K562 (cell line): ENCODE data around the gene SMARCD2. TPM values are rescaled to one million over a fixed set of nuclear protein-coding genes. Genes with fewer than 3 reads are reported as not detected.

Experiments used
- ADNP ChIP-seq: fragments of 200-800 bp; sonication (Bioruptor generic); IDR thresholded peaks from 2 replicates; pipeline ENCODE4 v1.6.1; 2016; ENCODE audit warnings: missing genetic modification characterization, missing compliant biosample characterization
- CTBP1 ChIP-seq: fragments of 450-650 bp; IDR thresholded peaks from 2 replicates; pipeline ENCODE4 v1.6.1; 2016; ENCODE audit warnings: borderline replicate concordance
- FOXK1 ChIP-seq: sonication (generic); formaldehyde crosslinking; IDR thresholded peaks from 2 replicates; pipeline ENCODE4 v1.8.0; 2022; ENCODE audit warnings: missing genetic modification reagents, mild to moderate bottlenecking, borderline replicate concordance
- HNRNPL ChIP-seq: fragments of 200-400 bp; formaldehyde crosslinking; IDR thresholded peaks from 2 replicates; pipeline ENCODE4 v1.6.1; 2017; ENCODE audit warnings: low read depth, mild to moderate bottlenecking, low read length
- MTA2 ChIP-seq: fragments of 450-650 bp; IDR thresholded peaks from 2 replicates; pipeline ENCODE4 v1.6.1; 2016; ENCODE audit warnings: low read depth
- SMAD4 ChIP-seq: fragments of 250-450 bp; sonication (Bioruptor Pico); conservative IDR thresholded peaks from 2 replicates; pipeline ENCODE4 v1.8.0; 2021; ENCODE audit warnings: inconsistent platforms, mild to moderate bottlenecking, moderate library complexity
- SMARCA5 ChIP-seq: fragments of 450-650 bp; IDR thresholded peaks from 2 replicates; pipeline ENCODE4 v1.6.1; 2016
- SMARCC2 ChIP-seq: fragments of 450-650 bp; IDR thresholded peaks from 2 replicates; pipeline ENCODE4 v1.6.1; 2017; ENCODE audit warnings: antibody characterized with exemption, moderate library complexity, mild to moderate bottlenecking, low read depth
- SRSF3 ChIP-seq: fragments of 200-400 bp; formaldehyde crosslinking; IDR thresholded peaks from 2 replicates; pipeline ENCODE4 v1.6.1; 2016; ENCODE audit warnings: mild to moderate bottlenecking, low read length, moderate library complexity; ENCODE audit not compliant: insufficient read depth
- polyA plus RNA-seq, 8 experiments: library from polyadenylated mRNA; depleted of rRNA in 4 of 8; stranded (reverse) in 5 of 8; unstranded in 3 of 8; fragments of >200 nt; fragmentation: Nextera tagmentation in 2 of 8; fragmentation: Illumina TruSeq in 1 of 8; extraction: Ambion mirVana in 2 of 8; extraction: Trizol in 1 of 8; gene quantifications; 2 replicates each; pipeline versions ENCODE4 v1.2.1 to v1.2.3, GENCODE V29; 2011 to 2014; ENCODE audit warnings: inconsistent platforms in 1 of 8, missing spikeins in 1 of 8
- total RNA-seq, 7 experiments: library from RNA; depleted of rRNA in 6 of 7; stranded (reverse); fragments of >200 nt in 6 of 7; fragmentation: Illumina TruSeq in 2 of 7; extraction: Trizol in 2 of 7; gene quantifications; 2 replicates each; pipeline versions ENCODE4 v1.2.1 to v1.2.3, GENCODE V29; 2011 to 2021; ENCODE audit warnings: low replicate concordance in 1 of 7
- TF ChIP-seq, protein P1 (sequence below): fragments of 200-600 bp; sonication (generic); IDR thresholded peaks from one replicate; pipeline ENCODE4 v1.6.1; 2012; ENCODE audit warnings: mild to moderate bottlenecking, low read depth, low read length, inconsistent platforms
- TF ChIP-seq, protein P2 (sequence below): fragments of 450-650 bp; IDR thresholded peaks from 2 replicates; pipeline ENCODE4 v1.7.0; 2016; ENCODE audit warnings: borderline replicate concordance
- TF ChIP-seq, protein P3 (sequence below): sonication (generic); formaldehyde crosslinking; IDR thresholded peaks from 2 replicates; pipeline ENCODE4 v1.8.0; 2022; ENCODE audit warnings: missing genetic modification reagents, mild to moderate bottlenecking, borderline replicate concordance

The SMARCD2 gene
- total and polyA plus RNA-seq, 9 of the 15 experiments (the other 6 are each of a cell fraction or from before 2014, with no cell fraction given), result 1.7 to 114 (median 90.3) TPM

DNA sequence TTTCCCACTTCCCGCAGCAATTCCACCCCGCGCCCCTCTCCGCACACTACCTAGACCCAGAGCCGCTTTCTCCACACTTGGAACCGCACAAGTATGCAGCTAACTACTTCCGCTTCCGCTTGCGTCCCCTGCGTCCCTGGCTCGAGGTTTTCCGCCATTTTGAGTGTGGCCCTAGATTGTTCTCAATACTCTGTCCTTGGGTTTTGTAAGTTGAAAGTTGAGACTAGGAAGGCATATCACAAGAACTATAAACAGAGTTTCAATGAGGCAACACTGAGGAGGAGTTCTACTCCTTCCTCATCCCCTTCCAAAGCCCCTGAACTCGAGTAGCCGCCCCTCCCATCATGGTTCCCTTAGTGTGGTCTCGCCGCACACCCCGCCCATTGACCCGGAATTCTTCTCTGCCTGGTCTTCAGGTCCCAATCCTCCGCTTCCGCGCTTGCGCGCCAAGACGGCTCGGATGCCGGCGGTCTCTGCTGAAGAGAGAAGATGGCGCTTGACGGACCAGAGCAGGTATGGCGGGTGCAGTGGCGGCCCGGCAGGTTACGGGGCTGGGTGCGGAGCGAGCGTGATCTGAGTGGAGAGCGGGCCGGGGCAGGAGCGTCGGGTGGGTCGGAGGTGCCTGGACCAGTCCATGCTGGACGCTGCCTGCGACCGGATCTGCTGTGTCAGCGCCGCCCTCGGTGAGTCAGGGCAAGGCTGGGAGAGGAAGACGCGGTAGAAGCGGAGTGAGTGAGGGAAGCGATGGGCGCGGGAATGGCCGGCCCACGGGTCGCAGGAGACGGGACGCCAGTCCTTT, 15.3 kb downstream of the SMARCD2 start, which contains the start of the genes FTSJ3 and PSMC5 (continued):
- TF ChIP-seq, protein P1, sequence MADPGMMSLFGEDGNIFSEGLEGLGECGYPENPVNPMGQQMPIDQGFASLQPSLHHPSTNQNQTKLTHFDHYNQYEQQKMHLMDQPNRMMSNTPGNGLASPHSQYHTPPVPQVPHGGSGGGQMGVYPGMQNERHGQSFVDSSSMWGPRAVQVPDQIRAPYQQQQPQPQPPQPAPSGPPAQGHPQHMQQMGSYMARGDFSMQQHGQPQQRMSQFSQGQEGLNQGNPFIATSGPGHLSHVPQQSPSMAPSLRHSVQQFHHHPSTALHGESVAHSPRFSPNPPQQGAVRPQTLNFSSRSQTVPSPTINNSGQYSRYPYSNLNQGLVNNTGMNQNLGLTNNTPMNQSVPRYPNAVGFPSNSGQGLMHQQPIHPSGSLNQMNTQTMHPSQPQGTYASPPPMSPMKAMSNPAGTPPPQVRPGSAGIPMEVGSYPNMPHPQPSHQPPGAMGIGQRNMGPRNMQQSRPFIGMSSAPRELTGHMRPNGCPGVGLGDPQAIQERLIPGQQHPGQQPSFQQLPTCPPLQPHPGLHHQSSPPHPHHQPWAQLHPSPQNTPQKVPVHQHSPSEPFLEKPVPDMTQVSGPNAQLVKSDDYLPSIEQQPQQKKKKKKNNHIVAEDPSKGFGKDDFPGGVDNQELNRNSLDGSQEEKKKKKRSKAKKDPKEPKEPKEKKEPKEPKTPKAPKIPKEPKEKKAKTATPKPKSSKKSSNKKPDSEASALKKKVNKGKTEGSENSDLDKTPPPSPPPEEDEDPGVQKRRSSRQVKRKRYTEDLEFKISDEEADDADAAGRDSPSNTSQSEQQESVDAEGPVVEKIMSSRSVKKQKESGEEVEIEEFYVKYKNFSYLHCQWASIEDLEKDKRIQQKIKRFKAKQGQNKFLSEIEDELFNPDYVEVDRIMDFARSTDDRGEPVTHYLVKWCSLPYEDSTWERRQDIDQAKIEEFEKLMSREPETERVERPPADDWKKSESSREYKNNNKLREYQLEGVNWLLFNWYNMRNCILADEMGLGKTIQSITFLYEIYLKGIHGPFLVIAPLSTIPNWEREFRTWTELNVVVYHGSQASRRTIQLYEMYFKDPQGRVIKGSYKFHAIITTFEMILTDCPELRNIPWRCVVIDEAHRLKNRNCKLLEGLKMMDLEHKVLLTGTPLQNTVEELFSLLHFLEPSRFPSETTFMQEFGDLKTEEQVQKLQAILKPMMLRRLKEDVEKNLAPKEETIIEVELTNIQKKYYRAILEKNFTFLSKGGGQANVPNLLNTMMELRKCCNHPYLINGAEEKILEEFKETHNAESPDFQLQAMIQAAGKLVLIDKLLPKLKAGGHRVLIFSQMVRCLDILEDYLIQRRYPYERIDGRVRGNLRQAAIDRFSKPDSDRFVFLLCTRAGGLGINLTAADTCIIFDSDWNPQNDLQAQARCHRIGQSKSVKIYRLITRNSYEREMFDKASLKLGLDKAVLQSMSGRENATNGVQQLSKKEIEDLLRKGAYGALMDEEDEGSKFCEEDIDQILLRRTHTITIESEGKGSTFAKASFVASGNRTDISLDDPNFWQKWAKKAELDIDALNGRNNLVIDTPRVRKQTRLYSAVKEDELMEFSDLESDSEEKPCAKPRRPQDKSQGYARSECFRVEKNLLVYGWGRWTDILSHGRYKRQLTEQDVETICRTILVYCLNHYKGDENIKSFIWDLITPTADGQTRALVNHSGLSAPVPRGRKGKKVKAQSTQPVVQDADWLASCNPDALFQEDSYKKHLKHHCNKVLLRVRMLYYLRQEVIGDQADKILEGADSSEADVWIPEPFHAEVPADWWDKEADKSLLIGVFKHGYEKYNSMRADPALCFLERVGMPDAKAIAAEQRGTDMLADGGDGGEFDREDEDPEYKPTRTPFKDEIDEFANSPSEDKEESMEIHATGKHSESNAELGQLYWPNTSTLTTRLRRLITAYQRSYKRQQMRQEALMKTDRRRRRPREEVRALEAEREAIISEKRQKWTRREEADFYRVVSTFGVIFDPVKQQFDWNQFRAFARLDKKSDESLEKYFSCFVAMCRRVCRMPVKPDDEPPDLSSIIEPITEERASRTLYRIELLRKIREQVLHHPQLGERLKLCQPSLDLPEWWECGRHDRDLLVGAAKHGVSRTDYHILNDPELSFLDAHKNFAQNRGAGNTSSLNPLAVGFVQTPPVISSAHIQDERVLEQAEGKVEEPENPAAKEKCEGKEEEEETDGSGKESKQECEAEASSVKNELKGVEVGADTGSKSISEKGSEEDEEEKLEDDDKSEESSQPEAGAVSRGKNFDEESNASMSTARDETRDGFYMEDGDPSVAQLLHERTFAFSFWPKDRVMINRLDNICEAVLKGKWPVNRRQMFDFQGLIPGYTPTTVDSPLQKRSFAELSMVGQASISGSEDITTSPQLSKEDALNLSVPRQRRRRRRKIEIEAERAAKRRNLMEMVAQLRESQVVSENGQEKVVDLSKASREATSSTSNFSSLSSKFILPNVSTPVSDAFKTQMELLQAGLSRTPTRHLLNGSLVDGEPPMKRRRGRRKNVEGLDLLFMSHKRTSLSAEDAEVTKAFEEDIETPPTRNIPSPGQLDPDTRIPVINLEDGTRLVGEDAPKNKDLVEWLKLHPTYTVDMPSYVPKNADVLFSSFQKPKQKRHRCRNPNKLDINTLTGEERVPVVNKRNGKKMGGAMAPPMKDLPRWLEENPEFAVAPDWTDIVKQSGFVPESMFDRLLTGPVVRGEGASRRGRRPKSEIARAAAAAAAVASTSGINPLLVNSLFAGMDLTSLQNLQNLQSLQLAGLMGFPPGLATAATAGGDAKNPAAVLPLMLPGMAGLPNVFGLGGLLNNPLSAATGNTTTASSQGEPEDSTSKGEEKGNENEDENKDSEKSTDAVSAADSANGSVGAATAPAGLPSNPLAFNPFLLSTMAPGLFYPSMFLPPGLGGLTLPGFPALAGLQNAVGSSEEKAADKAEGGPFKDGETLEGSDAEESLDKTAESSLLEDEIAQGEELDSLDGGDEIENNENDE, result no peak
- no peak; the same call in 1 of the 2 replicates for TF ChIP-seq FOXK1 (CRISPR knock-in tag)
- TF ChIP-seq SMARCC2, result no peak
- TF ChIP-seq, protein P2, sequence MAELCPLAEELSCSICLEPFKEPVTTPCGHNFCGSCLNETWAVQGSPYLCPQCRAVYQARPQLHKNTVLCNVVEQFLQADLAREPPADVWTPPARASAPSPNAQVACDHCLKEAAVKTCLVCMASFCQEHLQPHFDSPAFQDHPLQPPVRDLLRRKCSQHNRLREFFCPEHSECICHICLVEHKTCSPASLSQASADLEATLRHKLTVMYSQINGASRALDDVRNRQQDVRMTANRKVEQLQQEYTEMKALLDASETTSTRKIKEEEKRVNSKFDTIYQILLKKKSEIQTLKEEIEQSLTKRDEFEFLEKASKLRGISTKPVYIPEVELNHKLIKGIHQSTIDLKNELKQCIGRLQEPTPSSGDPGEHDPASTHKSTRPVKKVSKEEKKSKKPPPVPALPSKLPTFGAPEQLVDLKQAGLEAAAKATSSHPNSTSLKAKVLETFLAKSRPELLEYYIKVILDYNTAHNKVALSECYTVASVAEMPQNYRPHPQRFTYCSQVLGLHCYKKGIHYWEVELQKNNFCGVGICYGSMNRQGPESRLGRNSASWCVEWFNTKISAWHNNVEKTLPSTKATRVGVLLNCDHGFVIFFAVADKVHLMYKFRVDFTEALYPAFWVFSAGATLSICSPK, result no peak
- peak; percentile 69 for TF ChIP-seq CTBP1
- TF ChIP-seq, protein P3, sequence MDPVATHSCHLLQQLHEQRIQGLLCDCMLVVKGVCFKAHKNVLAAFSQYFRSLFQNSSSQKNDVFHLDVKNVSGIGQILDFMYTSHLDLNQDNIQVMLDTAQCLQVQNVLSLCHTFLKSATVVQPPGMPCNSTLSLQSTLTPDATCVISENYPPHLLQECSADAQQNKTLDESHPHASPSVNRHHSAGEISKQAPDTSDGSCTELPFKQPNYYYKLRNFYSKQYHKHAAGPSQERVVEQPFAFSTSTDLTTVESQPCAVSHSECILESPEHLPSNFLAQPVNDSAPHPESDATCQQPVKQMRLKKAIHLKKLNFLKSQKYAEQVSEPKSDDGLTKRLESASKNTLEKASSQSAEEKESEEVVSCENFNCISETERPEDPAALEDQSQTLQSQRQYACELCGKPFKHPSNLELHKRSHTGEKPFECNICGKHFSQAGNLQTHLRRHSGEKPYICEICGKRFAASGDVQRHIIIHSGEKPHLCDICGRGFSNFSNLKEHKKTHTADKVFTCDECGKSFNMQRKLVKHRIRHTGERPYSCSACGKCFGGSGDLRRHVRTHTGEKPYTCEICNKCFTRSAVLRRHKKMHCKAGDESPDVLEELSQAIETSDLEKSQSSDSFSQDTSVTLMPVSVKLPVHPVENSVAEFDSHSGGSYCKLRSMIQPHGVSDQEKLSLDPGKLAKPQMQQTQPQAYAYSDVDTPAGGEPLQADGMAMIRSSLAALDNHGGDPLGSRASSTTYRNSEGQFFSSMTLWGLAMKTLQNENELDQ (CRISPR knock-in tag), result peak; percentile 50; the same call in 1 of the 2 replicates
- no peak for TF ChIP-seq HNRNPL
- no peak for TF ChIP-seq ADNP
- TF ChIP-seq SMAD4 (CRISPR knock-in tag), result peak; percentile 70
- no peak for TF ChIP-seq SMARCA5
- TF ChIP-seq SRSF3, result no peak
- TF ChIP-seq MTA2, result peak; percentile 75
